AG09319 (cell line): ENCODE results near the gene SRD5A1.

Experiments
- DNase-seq: peaks from one replicate; pipeline ENCODE4 v3.0.0-alpha.2; 2010; ENCODE audit warnings: low read depth; ENCODE audit errors: extremely low read depth
- TF ChIP-seq, protein P1 (sequence below): IDR thresholded peaks from 2 replicates; pipeline ENCODE4 v1.5.1; 2011; ENCODE audit warnings: low read depth, mild to moderate bottlenecking, inconsistent platforms, low read length, moderate library complexity

Gene SRD5A1

DNA sequence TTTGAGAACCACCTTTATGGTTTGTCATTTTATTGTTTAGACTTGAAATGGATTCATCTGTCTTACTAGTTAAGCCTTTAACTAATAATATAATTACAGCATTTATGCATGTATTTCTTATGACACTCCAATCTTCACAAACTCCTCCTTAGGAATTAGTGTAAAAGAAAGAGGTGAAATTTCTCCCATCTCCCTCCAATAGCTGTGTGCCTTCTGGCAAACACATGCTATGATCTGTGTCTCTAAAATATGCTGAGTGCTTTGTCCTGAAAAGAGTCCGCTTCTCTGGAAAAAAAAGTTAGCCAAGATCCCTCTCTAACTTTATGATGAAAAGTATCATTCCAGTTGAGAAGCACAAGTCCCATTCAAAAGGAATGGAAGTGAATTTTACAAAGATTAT lies 66.1 kb downstream of the SRD5A1 start:
- TF ChIP-seq, protein P1, sequence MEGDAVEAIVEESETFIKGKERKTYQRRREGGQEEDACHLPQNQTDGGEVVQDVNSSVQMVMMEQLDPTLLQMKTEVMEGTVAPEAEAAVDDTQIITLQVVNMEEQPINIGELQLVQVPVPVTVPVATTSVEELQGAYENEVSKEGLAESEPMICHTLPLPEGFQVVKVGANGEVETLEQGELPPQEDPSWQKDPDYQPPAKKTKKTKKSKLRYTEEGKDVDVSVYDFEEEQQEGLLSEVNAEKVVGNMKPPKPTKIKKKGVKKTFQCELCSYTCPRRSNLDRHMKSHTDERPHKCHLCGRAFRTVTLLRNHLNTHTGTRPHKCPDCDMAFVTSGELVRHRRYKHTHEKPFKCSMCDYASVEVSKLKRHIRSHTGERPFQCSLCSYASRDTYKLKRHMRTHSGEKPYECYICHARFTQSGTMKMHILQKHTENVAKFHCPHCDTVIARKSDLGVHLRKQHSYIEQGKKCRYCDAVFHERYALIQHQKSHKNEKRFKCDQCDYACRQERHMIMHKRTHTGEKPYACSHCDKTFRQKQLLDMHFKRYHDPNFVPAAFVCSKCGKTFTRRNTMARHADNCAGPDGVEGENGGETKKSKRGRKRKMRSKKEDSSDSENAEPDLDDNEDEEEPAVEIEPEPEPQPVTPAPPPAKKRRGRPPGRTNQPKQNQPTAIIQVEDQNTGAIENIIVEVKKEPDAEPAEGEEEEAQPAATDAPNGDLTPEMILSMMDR: no peak
- no peak for DNase-seq

DNA sequence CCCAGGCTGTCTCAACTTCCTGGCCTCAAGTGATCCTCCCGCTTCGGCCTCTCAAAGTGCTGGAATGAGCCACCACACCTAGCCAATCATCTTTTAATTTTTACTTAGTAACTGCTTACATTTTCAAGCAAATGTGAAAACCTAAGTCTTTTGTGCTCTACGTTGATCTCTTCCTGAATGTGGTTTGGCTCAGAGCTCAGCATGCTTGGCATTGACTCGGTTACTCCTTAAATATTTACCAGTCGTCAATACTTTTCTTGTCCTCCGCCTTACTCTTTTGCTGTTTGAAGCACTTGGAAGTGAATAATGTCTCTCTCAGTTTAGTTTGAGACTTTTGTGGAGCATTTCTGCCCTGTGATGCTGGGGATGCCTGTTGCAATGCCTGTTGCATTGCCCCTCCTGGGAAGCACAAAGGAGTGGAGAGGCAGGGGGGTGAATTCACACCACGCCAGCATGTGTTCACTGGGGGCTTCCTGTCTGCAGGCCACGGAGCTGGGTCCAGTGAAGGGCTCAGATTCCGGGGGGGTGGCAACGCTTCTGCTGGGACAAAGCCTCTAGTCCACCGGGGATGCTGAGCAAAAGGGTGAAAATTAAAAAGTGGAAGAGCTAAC lies 66.9 kb downstream of the SRD5A1 start:
- DNase-seq: no peak
- TF ChIP-seq, protein P1: no peak

DNA sequence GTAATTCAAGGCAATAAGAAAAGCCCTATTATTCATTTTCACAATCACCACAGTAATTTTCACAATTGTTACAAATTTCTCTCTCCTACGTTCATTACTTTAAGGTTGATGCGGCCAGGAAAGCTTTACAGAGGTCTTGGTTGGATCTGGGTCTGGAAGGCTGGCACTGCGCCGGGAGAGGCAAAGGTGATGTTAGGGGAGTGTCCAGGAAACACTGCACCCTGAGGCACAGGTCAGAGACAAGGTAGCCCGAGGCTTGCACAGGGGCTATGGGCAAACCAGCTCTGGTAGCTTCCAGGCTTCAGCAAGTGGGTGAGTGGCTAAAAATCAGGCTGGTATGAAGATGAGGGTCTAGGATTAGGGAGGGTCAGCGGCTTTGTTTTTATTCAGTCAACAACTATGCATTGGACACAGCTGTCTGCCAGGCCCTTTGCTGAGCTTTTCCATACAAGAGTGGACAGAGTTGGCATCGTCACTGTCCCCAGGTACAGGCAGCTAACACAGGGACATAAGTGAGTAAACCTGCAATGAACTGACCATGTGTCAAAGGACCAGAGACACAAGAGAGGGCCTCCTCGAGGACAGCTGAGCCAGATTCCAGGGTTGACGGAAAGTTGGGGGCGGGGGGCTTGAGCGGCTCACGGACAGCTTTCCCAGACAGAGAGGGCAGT lies 67.6 kb downstream of the SRD5A1 start:
- TF ChIP-seq, protein P1: no peak

DNA sequence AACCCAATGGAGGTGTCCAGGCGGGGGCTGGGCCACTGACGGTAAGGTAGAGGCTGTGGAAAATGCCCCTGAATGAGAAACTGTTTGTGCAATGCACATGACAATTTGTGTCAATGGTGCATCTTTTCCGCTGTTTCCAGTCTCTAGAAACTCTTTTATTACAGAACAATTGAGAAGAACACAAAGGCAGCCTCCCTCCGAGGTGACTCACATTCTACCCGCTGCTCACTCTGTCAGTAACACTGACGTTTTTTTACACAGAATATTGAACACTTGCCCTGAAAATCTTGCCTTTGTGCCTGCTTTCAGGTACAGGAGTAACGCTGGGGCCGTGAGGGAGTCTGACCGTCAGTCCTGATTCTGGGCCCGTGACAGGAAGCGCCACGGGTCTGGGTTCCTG lies 68.3 kb downstream of the SRD5A1 start:
- TF ChIP-seq, protein P1: no peak
- no peak for DNase-seq

More for the DNA sequence above, 67.6 kb downstream of the SRD5A1 start:
- no peak for DNase-seq

DNA sequence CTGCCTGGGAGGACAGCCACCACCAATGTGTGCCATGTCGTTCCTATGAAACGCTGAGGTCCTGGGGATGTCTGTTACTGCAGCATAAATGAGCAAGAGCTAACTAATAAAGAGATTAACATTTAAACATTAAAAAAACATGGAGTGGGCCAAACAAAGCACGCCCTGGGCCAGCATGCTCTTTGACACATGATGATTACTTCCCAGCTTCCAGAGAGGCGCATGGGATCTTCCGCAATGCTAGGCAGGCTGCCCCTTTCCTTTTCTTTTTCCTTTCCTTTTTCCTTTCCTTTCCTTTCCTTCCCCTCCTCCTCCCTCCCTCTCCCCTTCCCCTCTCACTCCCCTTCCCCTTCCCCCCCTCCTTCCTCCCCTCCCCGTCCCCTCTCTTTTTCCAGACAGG lies 69.4 kb downstream of the SRD5A1 start:
- DNase-seq: no peak
- TF ChIP-seq, protein P1: no peak

DNA sequence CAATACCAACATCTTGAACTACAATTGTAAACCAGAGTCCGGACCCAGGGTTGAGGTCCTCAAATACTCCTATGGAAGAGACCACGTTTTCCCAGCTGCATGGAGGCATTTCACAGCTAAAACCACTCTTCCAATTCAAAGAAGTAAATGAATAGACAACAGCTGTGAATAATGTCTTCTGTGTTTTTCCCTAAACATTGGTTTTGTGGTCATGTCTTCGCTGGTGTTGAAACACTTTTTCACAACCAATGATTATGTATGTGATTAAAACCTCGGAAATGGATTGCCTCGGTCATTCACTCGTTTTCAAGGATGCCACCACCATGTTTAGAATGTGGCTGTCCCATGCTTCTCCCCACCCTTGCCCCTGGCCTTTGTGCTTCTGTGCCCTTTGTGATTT lies 70.6 kb downstream of the SRD5A1 start:
- no peak for DNase-seq
- TF ChIP-seq, protein P1: no peak

DNA sequence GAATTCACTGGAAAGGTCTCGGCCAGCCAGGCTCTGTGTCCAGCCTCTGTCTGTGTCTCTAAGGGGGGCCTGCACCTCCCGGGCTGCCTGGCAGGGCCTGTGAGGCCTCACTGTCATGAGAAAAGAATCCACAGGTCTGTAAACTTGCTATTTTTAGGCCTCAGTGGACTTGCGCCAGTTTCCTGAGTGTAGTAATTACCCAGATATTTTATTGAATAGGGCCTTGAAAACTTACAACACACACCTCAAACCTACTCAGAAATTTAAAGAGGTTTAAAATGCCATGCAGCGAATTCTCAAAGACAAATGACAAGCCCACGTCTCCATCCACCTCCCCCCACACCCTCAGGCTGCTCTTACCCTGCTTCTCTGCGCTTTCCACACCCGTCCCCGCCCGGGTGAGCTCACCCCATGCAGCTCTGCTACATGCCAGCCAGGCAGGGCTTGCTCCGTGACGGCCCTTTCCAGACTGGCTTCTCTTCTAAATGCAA lies 71.2 kb downstream of the SRD5A1 start:
- TF ChIP-seq, protein P1: no peak
- DNase-seq: peak; percentile 50
